Stimulated activated CD8-positive, alpha-beta memory T cell treated with anti-CD3 and anti-CD28 coated beads, Interleukin-2, amount 100 ng/mL, for 1 hour (primary cell): ENCODE data around the gene PADI1.

Source experiments
- DNase-seq, 2 donors: peaks; one replicate each; pipeline ENCODE4 v3.0.0-alpha.2; 2020; ENCODE audit warnings: low read depth in 2 of 2

The PADI1 gene

GRCh38 chr1:17243274-17243673 is 38.3 kb downstream of the PADI1 start:
- DNase-seq, result no peak

- no peak for DNase-seq
Measured at GRCh38 chr1:17244821-17245740, 40.2 kb downstream of the PADI1 start.

GRCh38 chr1:17245816-17246325 is 40.9 kb downstream of the PADI1 start:
- DNase-seq, result no peak

GRCh38 chr1:17246971-17247370 is 42.0 kb downstream of the PADI1 start:
- DNase-seq, result no peak

- DNase-seq, result no peak
Measured at GRCh38 chr1:17248781-17249180, 43.9 kb downstream of the PADI1 start, which contains the start of gene PADI3. TSS of gene PADI3 (plus strand) at chr1:17249098. CDS start at chr1:17249138, 40 bp downstream.

- DNase-seq, result no peak
Measured at GRCh38 chr1:17250601-17251000, 45.7 kb downstream of the PADI1 start.

GRCh38 chr1:17251246-17251645 is 46.3 kb downstream of the PADI1 start:
- no peak for DNase-seq

- DNase-seq, result no peak
Measured at GRCh38 chr1:17251701-17252376, 46.9 kb downstream of the PADI1 start.

GRCh38 chr1:17255336-17255735 is 50.4 kb downstream of the PADI1 start:
- DNase-seq, result no peak

- DNase-seq, result no peak
Measured at GRCh38 chr1:17258116-17258757, 53.3 kb downstream of the PADI1 start.

- DNase-seq, result no peak
Measured at GRCh38 chr1:17258758-17259130, 53.8 kb downstream of the PADI1 start.

- DNase-seq, result no peak
Measured at GRCh38 chr1:17259233-17259873, 54.4 kb downstream of the PADI1 start.

GRCh38 chr1:17260264-17260663 is 55.3 kb downstream of the PADI1 start:
- DNase-seq, result no peak

- no peak for DNase-seq
Measured at GRCh38 chr1:17260738-17261137, 55.8 kb downstream of the PADI1 start.

- DNase-seq, result no peak
Measured at GRCh38 chr1:17263936-17264335, 59.0 kb downstream of the PADI1 start.

- DNase-seq, result no peak
Measured at GRCh38 chr1:17264470-17264869, 59.5 kb downstream of the PADI1 start.

- no peak for DNase-seq
Measured at GRCh38 chr1:17265162-17265561, 60.2 kb downstream of the PADI1 start.

GRCh38 chr1:17265950-17266349 is 61.0 kb downstream of the PADI1 start:
- DNase-seq, result no peak

- DNase-seq, result no peak
Measured at GRCh38 chr1:17270891-17271765, 66.2 kb downstream of the PADI1 start.

- DNase-seq, result no peak
Measured at GRCh38 chr1:17272066-17272465, 67.1 kb downstream of the PADI1 start.

GRCh38 chr1:17272646-17273045 is 67.7 kb downstream of the PADI1 start:
- no peak for DNase-seq
